ENCODE data around the gene FBXW11. TPM values are rescaled to one million over a fixed set of nuclear protein-coding genes. Genes with fewer than 3 reads are reported as not detected.

Gene FBXW11
- total RNA-seq, 1 donor from 2014 or later = 71.6 TPM

DNA sequence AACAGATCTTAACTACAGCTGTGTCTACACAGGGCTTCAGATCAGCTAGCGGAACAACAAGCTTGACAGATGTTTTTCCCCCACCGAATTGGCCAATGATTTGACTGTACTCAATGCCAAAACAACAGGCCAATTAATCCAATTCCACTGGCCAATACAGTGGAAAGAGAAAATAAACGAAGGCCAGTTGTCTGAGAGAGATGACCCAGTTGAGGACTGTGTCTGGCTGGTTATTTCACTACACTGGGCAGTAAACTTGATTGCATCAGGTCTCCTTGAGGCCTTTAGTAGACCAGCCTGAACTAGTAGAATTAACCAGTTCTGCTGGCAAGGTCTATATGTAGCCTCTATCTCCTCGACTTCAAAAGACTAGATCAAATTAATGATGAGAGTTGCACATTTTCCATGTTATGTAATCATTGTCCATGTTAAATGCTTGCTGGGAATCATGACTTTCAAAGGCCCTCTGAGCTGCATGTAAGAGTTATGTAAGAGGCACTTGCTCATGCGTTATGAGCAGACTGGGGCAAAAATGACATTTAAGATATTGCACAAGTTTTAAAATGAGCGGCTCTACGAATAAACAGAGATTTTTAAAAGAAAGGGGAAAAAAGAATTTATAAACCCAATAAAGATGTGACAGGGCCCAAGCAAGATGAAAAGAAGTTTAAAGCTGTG is 192.5 kb downstream of the FBXW11 start:
- H3K36me3 ChIP-seq (ENCODE audit: control insufficient read depth, insufficient read depth, low read length) = no peaks in the 10 kb centered on the region
- no peak overlapping the region for H3K4me3 ChIP-seq (ENCODE audit: low read depth, low read length)
- no peak for FAIRE-seq
- TF ChIP-seq, protein P1, sequence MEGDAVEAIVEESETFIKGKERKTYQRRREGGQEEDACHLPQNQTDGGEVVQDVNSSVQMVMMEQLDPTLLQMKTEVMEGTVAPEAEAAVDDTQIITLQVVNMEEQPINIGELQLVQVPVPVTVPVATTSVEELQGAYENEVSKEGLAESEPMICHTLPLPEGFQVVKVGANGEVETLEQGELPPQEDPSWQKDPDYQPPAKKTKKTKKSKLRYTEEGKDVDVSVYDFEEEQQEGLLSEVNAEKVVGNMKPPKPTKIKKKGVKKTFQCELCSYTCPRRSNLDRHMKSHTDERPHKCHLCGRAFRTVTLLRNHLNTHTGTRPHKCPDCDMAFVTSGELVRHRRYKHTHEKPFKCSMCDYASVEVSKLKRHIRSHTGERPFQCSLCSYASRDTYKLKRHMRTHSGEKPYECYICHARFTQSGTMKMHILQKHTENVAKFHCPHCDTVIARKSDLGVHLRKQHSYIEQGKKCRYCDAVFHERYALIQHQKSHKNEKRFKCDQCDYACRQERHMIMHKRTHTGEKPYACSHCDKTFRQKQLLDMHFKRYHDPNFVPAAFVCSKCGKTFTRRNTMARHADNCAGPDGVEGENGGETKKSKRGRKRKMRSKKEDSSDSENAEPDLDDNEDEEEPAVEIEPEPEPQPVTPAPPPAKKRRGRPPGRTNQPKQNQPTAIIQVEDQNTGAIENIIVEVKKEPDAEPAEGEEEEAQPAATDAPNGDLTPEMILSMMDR (IDR thresholded peaks at IDR 0.05; ENCODE audit: insufficient read depth, low read length, severe bottlenecking) = no peak
- DNase-seq (ENCODE audit: low read depth) = no peak
- peaks cover 5% of the 10 kb centered on the region for H3K27me3 ChIP-seq (ENCODE audit: control insufficient read depth, insufficient read depth, low read length)

DNA sequence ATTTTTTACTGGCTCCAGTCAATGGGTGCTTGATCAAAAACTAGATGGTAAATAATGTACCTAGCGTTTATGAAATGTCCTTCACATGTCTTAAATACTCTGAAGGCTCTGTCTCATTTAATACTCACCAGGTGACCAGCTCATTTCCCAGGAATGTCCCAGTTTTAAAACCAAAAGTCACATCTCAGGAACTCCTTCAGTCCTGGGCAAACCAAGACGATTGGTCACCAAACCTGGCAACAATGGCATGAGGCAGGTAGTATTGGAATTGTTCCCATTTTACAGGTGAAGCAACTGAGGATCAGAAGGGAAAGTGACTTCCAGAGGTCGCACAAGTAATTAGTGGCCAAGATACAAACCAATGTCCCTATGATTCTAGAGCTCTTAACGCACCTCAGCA is 193.2 kb downstream of the FBXW11 start:
- no peaks in the 10 kb centered on the region for H3K36me3 ChIP-seq (ENCODE audit: control insufficient read depth, insufficient read depth, low read length)
- FAIRE-seq (no peak), DNase-seq (ENCODE audit: low read depth) (no peak)
- H3K4me3 ChIP-seq (ENCODE audit: low read depth, low read length) = no peak overlapping the region
- peaks cover 5% of the 10 kb centered on the region for H3K27me3 ChIP-seq (ENCODE audit: control insufficient read depth, insufficient read depth, low read length)
- TF ChIP-seq, protein P1 (IDR thresholded peaks at IDR 0.05; ENCODE audit: insufficient read depth, low read length, severe bottlenecking) = no peak

Other genes with a start within 250 kb of the FBXW11 start
- gene SMIM23, start 220.8 kb downstream of the FBXW11 start, total RNA-seq = not detected in 2 replicates
- gene STK10, start 181.6 kb upstream of the FBXW11 start, total RNA-seq = 5.9 and 12.6 TPM in 2 replicates
- gene EFCAB9, start 187.5 kb upstream of the FBXW11 start, total RNA-seq = not detected in 2 replicates